Nephron (organoid): ENCODE data around the gene SH3GL1.
A peak's percentile ranks its signal among the peaks of the same experiment; 100 is the strongest.

ENCODE experiments used
- H3K27ac Mint-ChIP-seq, 3 experiments: 2 replicates each; pipeline ENCODE4 v1.8.0; 2020; ENCODE audit warnings: mixed read lengths in 3 of 3, mild to moderate bottlenecking in 2 of 3, moderate library complexity in 1 of 3
- H3K27me3 Mint-ChIP-seq: 2 replicates; pipeline ENCODE4 v1.8.0; 2021; ENCODE audit warnings: low read depth, mild to moderate bottlenecking, moderate library complexity, mixed read lengths
- H3K36me3 Mint-ChIP-seq: 2 replicates; pipeline ENCODE4 v1.8.0; 2020; ENCODE audit warnings: low read depth, mixed read lengths
- H3K4me1 Mint-ChIP-seq: 2 replicates; pipeline ENCODE4 v1.8.0; 2020; ENCODE audit warnings: mixed read lengths
- H3K4me3 Mint-ChIP-seq, 3 experiments: 2 replicates each; pipeline ENCODE4 v1.8.0; 2020; ENCODE audit warnings: mild to moderate bottlenecking in 3 of 3, mixed read lengths in 3 of 3, moderate library complexity in 2 of 3
- H3K9me3 Mint-ChIP-seq: 2 replicates; pipeline ENCODE4 v1.8.0; 2020; ENCODE audit warnings: mixed read lengths
- CTCF ChIP-seq, 3 experiments: fragments of 200-600 bp; sonication (generic); IDR thresholded peaks; one replicate each; pipeline ENCODE4 v1.5.0; 2021; ENCODE audit warnings: antibody characterized with exemption in 3 of 3; ENCODE audit not compliant: unreplicated experiment in 3 of 3

Gene SH3GL1

DNA sequence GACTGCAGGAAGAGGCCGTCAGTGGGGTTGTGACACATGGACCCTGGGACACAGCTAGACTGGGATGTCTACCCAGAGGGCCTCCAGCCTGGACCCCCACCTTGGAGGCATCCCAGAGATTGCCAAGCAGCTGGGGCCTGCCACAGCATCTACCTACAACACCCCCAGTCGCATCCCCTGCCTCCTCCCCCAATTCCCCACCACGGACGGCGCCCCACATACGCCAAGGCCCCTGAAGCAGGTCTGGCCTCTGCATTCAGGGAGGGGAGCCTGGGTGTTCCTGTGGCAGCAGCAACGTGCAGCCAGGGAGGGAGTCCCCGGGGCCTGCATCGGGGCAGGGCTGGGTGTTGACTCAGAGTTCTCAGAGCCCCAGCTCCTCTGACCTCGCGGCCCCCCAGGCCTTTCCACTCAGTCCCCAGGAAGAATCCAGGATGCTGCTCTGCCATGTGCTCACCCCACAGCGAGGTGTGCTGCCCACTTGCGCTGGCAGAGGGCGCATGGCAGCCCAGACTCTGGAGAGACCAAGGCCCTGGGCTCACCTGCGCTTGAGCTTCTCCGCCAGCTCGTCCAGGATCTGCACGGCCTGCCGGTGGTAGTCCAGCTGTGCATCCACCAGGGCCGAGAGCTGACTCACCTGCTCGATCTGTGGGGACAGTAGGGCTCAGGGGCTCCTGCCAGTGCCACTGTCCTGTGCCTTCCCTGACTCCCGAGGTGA, 37.4 kb downstream of the SH3GL1 start:
- Mint-ChIP-seq H3K9me3 (no peaks in the 10 kb centered on the region), H3K27ac (no peak overlapping the region), H3K27me3 (no peaks in the 10 kb centered on the region), H3K4me1 (peaks cover 18% of the 10 kb centered on the region), H3K36me3 (peaks cover 13% of the 10 kb centered on the region), H3K4me3 (no peak overlapping the region)
- TF ChIP-seq CTCF (IDR thresholded peaks at IDR 0.05; ENCODE audit: unreplicated experiment in 3 of 3): peak in 1 of 3 experiments; percentile 28

- Mint-ChIP-seq H3K9me3 (no peaks in the 10 kb centered on the region), H3K27me3 (no peaks in the 10 kb centered on the region), H3K27ac (peak overlapping the region in 2 of 3 experiments; percentile 39 to 49), H3K36me3 (peaks cover 13% of the 10 kb centered on the region), H3K4me1 (peaks cover 11% of the 10 kb centered on the region), H3K4me3 (no peak overlapping the region)
- TF ChIP-seq CTCF (IDR thresholded peaks at IDR 0.05; ENCODE audit: unreplicated experiment in 3 of 3): no peak
These were observed 38.1 kb downstream of the SH3GL1 start for GRCh38 chr19:4362101-4362828.

GRCh38 chr19:4361152-4362046, 38.9 kb downstream of the SH3GL1 start:
- no peak overlapping the region for H3K4me3 Mint-ChIP-seq
- peaks cover 13% of the 10 kb centered on the region for H3K36me3 Mint-ChIP-seq
- H3K9me3 Mint-ChIP-seq: no peaks in the 10 kb centered on the region
- H3K27me3 Mint-ChIP-seq: no peaks in the 10 kb centered on the region
- TF ChIP-seq CTCF (IDR thresholded peaks at IDR 0.05; ENCODE audit: unreplicated experiment in 3 of 3): no peak
- peak overlapping the region in 2 of 3 experiments; percentile 63 to 81 for H3K27ac Mint-ChIP-seq
- peaks cover 8% of the 10 kb centered on the region for H3K4me1 Mint-ChIP-seq

DNA sequence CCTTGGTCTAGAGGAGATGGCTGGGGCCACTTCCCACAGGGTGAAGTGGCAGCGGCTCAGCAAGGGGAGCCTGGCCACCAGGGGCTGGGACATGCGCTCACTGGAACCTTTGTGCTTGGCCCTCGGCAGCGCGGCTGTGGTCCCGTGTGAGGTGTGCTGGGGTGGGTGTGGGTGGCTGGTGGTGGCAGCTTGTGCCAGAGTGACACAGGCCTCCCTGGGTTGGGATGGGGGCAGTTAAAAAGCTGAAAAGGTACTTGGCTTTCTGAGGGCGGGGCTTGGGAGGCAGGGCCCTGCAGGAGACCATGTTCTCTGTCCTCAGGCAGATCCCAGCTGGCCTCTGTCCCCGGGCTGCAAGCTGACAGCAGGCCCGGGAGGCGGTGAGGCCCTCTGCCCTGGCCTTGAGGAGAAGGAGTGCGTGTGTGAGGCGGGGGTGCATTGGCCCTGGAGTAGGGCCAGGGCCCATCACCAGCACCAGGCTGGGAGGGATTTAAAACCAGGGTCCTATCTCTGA, 39.7 kb downstream of the SH3GL1 start:
- peak overlapping the region; percentile 44 to 81 (median 63) for H3K27ac Mint-ChIP-seq
- no peak overlapping the region for H3K4me3 Mint-ChIP-seq

More for the DNA sequence above, 39.7 kb downstream of the SH3GL1 start:
- TF ChIP-seq CTCF (IDR thresholded peaks at IDR 0.05; ENCODE audit: unreplicated experiment in 3 of 3): no peak
- peaks cover 13% of the 10 kb centered on the region for H3K36me3 Mint-ChIP-seq
- H3K27me3 Mint-ChIP-seq: no peaks in the 10 kb centered on the region
- H3K9me3 Mint-ChIP-seq: no peaks in the 10 kb centered on the region
- H3K4me1 Mint-ChIP-seq: peaks cover 8% of the 10 kb centered on the region
